A549 (cell line): ENCODE measurements around the gene KIAA1614. TPM values are rescaled to one million over a fixed set of nuclear protein-coding genes. Genes with fewer than 3 reads are reported as not detected.

ENCODE experiments used
- ATAC-seq, 2 experiments: fragments of 200-7000 bp in 1 of 2; fragments of >200 bp in 1 of 2; cut with Nextera tagmentation in 1 of 2; cut with Tn5 transposase in 1 of 2; 3 replicates each; pipeline versions ENCODE4 v1.8.0 to v1.9.1; 2018 to 2020; ENCODE audit warnings: mild to moderate bottlenecking in 1 of 2, moderate library complexity in 1 of 2
- CTCF ChIA-PET: fragments of 300-600 bp; sonication (Branson Sonifier 250); formaldehyde crosslinking; extraction: SDS; loops from one replicate; lab custom pipeline; 2021; ENCODE audit warnings: antibody characterized with exemption, inconsistent platforms; lab: Yijun Ruan, JAX
- POLR2A ChIA-PET: fragments of 350-600 bp; formaldehyde crosslinking; extraction: SDS; loops from one replicate; lab custom pipeline; 2021; ENCODE audit warnings: antibody characterized with exemption, inconsistent platforms; lab: Yijun Ruan, JAX
- DNase-seq, 2 experiments: peaks; one replicate each; pipeline versions ENCODE4 v3.0.0 to v3.0.0-alpha.2; 2011 to 2016; ENCODE audit warnings: low read depth in 1 of 2, low spot score in 1 of 2
- FAIRE-seq: peaks from 2 replicates; lab custom pipeline; 2011; peaks lifted over from hg19 to GRCh38; lab: Jason Lieb, UNC
- H3K27ac ChIP-seq, 2 experiments: fragments of >200 bp; sonication (Bioruptor Twin); formaldehyde crosslinking; 3 replicates each; pipeline ENCODE4 v1.5.1; 2016 to 2017
- H3K4me1 ChIP-seq: fragments of >200 bp; sonication (Bioruptor Twin); formaldehyde crosslinking; 3 replicates; pipeline ENCODE4 v1.6.1; 2016
- H3K4me2 ChIP-seq: fragments of >200 bp; sonication (Bioruptor Twin); formaldehyde crosslinking; 3 replicates; pipeline ENCODE4 v1.6.1; 2016
- H3K4me3 ChIP-seq: fragments of >200 bp; sonication (Bioruptor Twin); formaldehyde crosslinking; 3 replicates; pipeline ENCODE4 v1.5.1; 2016
- H3K9me3 ChIP-seq: fragments of >200 bp; sonication (Bioruptor Twin); formaldehyde crosslinking; 3 replicates; pipeline ENCODE4 v1.6.1; 2016
- CHD2 ChIP-seq: fragments of 150-350 bp; IDR thresholded peaks from 2 replicates; pipeline ENCODE4 v1.6.1; 2014; ENCODE audit warnings: low read length; ENCODE audit not compliant: partially characterized antibody
- CTCF ChIP-seq: fragments of >200 bp; sonication (Bioruptor Twin); formaldehyde crosslinking; IDR thresholded peaks from 3 replicates; pipeline ENCODE4 v1.5.1; 2016
- EHMT2 ChIP-seq: fragments of 200-600 bp; sonication (generic); IDR thresholded peaks from 2 replicates; pipeline ENCODE4 v1.6.1; 2016; ENCODE audit warnings: antibody characterized with exemption, low read depth, mild to moderate bottlenecking, moderate library complexity
- HEYL ChIP-seq: fragments of 250-450 bp; sonication (Bioruptor Pico); IDR thresholded peaks from 2 replicates; pipeline ENCODE4 v1.8.0; 2021; ENCODE audit warnings: mild to moderate bottlenecking, moderate library complexity
- HOXB5 ChIP-seq: fragments of 250-450 bp; sonication (Bioruptor Pico); IDR thresholded peaks from 2 replicates; pipeline ENCODE4 v1.5.0; 2020; ENCODE audit warnings: mild to moderate bottlenecking, moderate library complexity
- JUN ChIP-seq, 2 experiments: fragments of >200 bp; sonication (Bioruptor Twin); formaldehyde crosslinking; IDR thresholded peaks; 2 replicates in 1 of 2; 3 replicates in 1 of 2; pipeline ENCODE4 v1.6.1; 2016 to 2017
- JUNB ChIP-seq: fragments of >200 bp; sonication (Bioruptor Twin); formaldehyde crosslinking; IDR thresholded peaks from 2 replicates; pipeline ENCODE4 v1.6.1; 2016
- KDM5A ChIP-seq: fragments of 200-600 bp; sonication (generic); IDR thresholded peaks from 2 replicates; pipeline ENCODE4 v1.6.1; 2016; ENCODE audit warnings: antibody characterized with exemption, mild to moderate bottlenecking
- MAFK ChIP-seq: fragments of 450-650 bp; IDR thresholded peaks from 2 replicates; pipeline ENCODE4 v1.6.1; 2014; ENCODE audit not compliant: partially characterized antibody
- MAZ ChIP-seq: fragments of 150-350 bp; IDR thresholded peaks from 2 replicates; pipeline ENCODE4 v1.6.1; 2014; ENCODE audit warnings: antibody characterized with exemption, low read depth, low read length, borderline replicate concordance
- MYC ChIP-seq: IDR thresholded peaks from 2 replicates; pipeline ENCODE4 v1.6.1; 2012; ENCODE audit warnings: mild to moderate bottlenecking, inconsistent platforms, low read length, improper control_type of control experiment, borderline replicate concordance
- NFE2L2 ChIP-seq: fragments of 150-350 bp; conservative IDR thresholded peaks from 2 replicates; pipeline ENCODE4 v1.6.1; 2014; ENCODE audit warnings: low read length
- NPAS2 ChIP-seq: fragments of 250-450 bp; sonication (Bioruptor Pico); IDR thresholded peaks from 2 replicates; pipeline ENCODE4 v1.8.0; 2022; ENCODE audit warnings: mild to moderate bottlenecking, moderate library complexity, borderline replicate concordance
- NR3C1 ChIP-seq: fragments of >200 bp; sonication (Bioruptor Twin); formaldehyde crosslinking; IDR thresholded peaks from 3 replicates; pipeline ENCODE4 v1.6.1; 2017
- PHF8 ChIP-seq: fragments of 200-600 bp; sonication (generic); IDR thresholded peaks from 2 replicates; pipeline ENCODE4 v1.6.1; 2016; ENCODE audit warnings: low read depth, mild to moderate bottlenecking, antibody characterized with exemption, moderate library complexity, borderline replicate concordance
- TP53 ChIP-seq: fragments of 250-450 bp; sonication (Bioruptor Pico); IDR thresholded peaks from 2 replicates; pipeline ENCODE4 v1.5.0; 2021; ENCODE audit warnings: mild to moderate bottlenecking, moderate library complexity
- ZC3H11A ChIP-seq: fragments of 450-650 bp; IDR thresholded peaks from 2 replicates; pipeline ENCODE4 v1.6.1; 2014; ENCODE audit warnings: antibody characterized with exemption, mild to moderate bottlenecking
- ZFP36 ChIP-seq: fragments of 450-650 bp; IDR thresholded peaks from 2 replicates; pipeline ENCODE4 v1.6.1; 2014; ENCODE audit warnings: borderline replicate concordance; ENCODE audit not compliant: partially characterized antibody
- ZSCAN20 ChIP-seq: fragments of 250-450 bp; sonication (Bioruptor Pico); IDR thresholded peaks from 2 replicates; pipeline ENCODE4 v1.8.0; 2022; ENCODE audit warnings: mild to moderate bottlenecking, moderate library complexity
- WGBS: methylation state at CpG from one replicate; pipeline ENCODE4 v1.1.6; 2017; ENCODE audit errors: missing lambda C conversion rate; 5-methylcytosine and 5-hydroxymethylcytosine counted together
- polyA plus RNA-seq, 4 experiments: library from polyadenylated mRNA; depleted of rRNA in 3 of 4; stranded (reverse); fragments of >200 nt; fragmentation: RNase III in 1 of 4; extraction: RNeasy Plus Mini Kit Qiagen cat#74134 plus additional on column Dnase treatment in 1 of 4; gene quantifications; 2 replicates in 3 of 4; 3 replicates in 1 of 4; pipeline ENCODE4 v1.2.3, GENCODE V29; 2011 to 2017
- TF ChIP-seq, protein P1 (sequence below): IDR thresholded peaks from 2 replicates; pipeline ENCODE4 v1.6.1; 2012; ENCODE audit warnings: low read depth, borderline replicate concordance
- TF ChIP-seq, protein P2 (sequence below): fragments of >200 bp; sonication (Bioruptor Twin); formaldehyde crosslinking; IDR thresholded peaks from 3 replicates; pipeline ENCODE4 v1.6.1; 2016
- TF ChIP-seq, protein P3 (sequence below): fragments of 250-450 bp; sonication (Bioruptor Pico); IDR thresholded peaks from 2 replicates; pipeline ENCODE4 v1.5.0; 2021; ENCODE audit warnings: mild to moderate bottlenecking, moderate library complexity, borderline replicate concordance
- TF ChIP-seq, protein P4 (sequence below): fragments of 150-350 bp; IDR thresholded peaks from 2 replicates; pipeline ENCODE4 v1.6.1; 2014; ENCODE audit warnings: low read depth, mild to moderate bottlenecking, low read length
- TF ChIP-seq, protein P5 (sequence below): IDR thresholded peaks from 2 replicates; pipeline ENCODE4 v1.6.1; 2012

The KIAA1614 gene
- polyA plus RNA-seq, 2 of the 4 experiments (the other 2 are of a cell fraction) = 0.25 to 0.84 TPM

DNA sequence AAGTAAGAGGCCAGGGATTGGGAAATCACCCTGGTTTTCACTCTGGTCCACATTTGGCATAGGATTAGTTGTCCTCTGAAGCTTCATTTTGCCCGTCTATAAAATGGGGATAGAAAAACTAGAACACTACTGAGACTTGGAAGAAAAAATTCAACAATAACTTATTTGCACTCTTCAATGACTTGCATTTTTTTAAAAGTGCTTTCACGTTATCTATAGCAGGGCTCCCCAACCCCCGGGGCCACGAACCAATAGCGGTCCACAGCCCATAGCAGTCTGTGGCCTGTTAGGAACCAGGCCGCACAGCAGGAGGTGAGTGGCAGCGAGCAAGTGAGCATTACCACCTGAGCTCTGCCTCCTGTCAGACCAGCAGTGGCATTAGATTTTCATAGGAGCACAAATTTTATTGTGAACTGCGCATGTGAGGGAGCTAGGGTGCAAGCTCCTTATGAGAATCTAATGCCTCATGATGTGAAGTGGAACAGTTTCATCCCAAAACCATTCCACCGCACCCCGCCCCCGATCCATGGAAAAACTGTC lies 2.8 kb downstream of the KIAA1614 start:
- H3K4me2 ChIP-seq = no peak overlapping the region
- WGBS = 89% methylated on average over 11 of the region's 11 CpGs
- POLR2A ChIA-PET = no interaction called here
- H3K4me3 ChIP-seq = no peak overlapping the region
- no peaks in the 10 kb centered on the region for H3K9me3 ChIP-seq
- no peak overlapping the region for H3K27ac ChIP-seq
- H3K4me1 ChIP-seq = no peaks in the 10 kb centered on the region
- FAIRE-seq = no peak
- no peak for DNase-seq
- ATAC-seq = no peak
- CTCF ChIA-PET = interaction anchor here (1.2 to 2.1 kb wide), 5 partner anchors 24 to 275 kb away, joined by 3 to 5 read pairs (median 3); no protein-coding TSS in a partner anchor
- TF ChIP-seq MAFK = peak; percentile 13
- peak; percentile 67 for TF ChIP-seq NFE2L2
- no peak for TF ChIP-seq JUNB

GRCh38 chr1:180916012-180916770 lies 3.5 kb downstream of the KIAA1614 start:
- ChIA-PET POLR2A (no interaction called here), CTCF (interaction anchor here (1.2 to 2.1 kb wide), 3 partner anchors 30 to 274 kb away, joined by 3 to 5 read pairs (median 5); no protein-coding TSS in a partner anchor)
- FAIRE-seq (no peak), ATAC-seq (0 out of 6 replicates have a peak, but pooled peaks of 1 of the 2 experiments have one; percentile 6), DNase-seq (no peak)
- no peak overlapping the region for H3K27ac ChIP-seq
- H3K4me2 ChIP-seq = no peak overlapping the region
- TF ChIP-seq, protein P1, sequence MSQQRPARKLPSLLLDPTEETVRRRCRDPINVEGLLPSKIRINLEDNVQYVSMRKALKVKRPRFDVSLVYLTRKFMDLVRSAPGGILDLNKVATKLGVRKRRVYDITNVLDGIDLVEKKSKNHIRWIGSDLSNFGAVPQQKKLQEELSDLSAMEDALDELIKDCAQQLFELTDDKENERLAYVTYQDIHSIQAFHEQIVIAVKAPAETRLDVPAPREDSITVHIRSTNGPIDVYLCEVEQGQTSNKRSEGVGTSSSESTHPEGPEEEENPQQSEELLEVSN = no peak
- TF ChIP-seq MAFK (no peak), ZFP36 (no peak), CTCF (no peak), HEYL (CRISPR knock-in tag) (no peak), CHD2 (no peak), HOXB5 (CRISPR knock-in tag) (no peak), ZSCAN20 (CRISPR knock-in tag) (no peak), NPAS2 (CRISPR knock-in tag) (no peak)
- TF ChIP-seq, protein P2, sequence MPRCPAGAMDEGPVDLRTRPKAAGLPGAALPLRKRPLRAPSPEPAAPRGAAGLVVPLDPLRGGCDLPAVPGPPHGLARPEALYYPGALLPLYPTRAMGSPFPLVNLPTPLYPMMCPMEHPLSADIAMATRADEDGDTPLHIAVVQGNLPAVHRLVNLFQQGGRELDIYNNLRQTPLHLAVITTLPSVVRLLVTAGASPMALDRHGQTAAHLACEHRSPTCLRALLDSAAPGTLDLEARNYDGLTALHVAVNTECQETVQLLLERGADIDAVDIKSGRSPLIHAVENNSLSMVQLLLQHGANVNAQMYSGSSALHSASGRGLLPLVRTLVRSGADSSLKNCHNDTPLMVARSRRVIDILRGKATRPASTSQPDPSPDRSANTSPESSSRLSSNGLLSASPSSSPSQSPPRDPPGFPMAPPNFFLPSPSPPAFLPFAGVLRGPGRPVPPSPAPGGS = no peak
- TF ChIP-seq, protein P3, sequence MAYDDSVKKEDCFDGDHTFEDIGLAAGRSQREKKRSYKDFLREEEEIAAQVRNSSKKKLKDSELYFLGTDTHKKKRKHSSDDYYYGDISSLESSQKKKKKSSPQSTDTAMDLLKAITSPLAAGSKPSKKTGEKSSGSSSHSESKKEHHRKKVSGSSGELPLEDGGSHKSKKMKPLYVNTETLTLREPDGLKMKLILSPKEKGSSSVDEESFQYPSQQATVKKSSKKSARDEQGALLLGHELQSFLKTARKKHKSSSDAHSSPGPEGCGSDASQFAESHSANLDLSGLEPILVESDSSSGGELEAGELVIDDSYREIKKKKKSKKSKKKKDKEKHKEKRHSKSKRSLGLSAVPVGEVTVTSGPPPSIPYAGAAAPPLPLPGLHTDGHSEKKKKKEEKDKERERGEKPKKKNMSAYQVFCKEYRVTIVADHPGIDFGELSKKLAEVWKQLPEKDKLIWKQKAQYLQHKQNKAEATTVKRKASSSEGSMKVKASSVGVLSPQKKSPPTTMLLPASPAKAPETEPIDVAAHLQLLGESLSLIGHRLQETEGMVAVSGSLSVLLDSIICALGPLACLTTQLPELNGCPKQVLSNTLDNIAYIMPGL (CRISPR knock-in tag) = no peak
- H3K4me3 ChIP-seq = no peak overlapping the region
- 85% methylated on average over 10 of the region's 17 CpGs for WGBS
- no peaks in the 10 kb centered on the region for H3K4me1 ChIP-seq
- H3K9me3 ChIP-seq = no peaks in the 10 kb centered on the region

- FAIRE-seq = no peak
- CTCF ChIA-PET = interaction anchor here (1.4 kb wide), 1 partner anchor 32 kb away, joined by 4 read pairs; no protein-coding TSS in a partner anchor
- Histone ChIP-seq H3K4me3 (no peak overlapping the region), H3K27ac (no peak overlapping the region), H3K4me1 (no peaks in the 10 kb centered on the region), H3K4me2 (no peak overlapping the region), H3K9me3 (no peaks in the 10 kb centered on the region)
- DNase-seq = no peak
- WGBS = 65% methylated on average over 5 of the region's 10 CpGs
- no peak for ATAC-seq
- POLR2A ChIA-PET = no interaction called here
- TF ChIP-seq JUN (IDR thresholded peaks at IDR 0.05) (no peak), MYC (no peak), MAZ (no peak), PHF8 (no peak), NR3C1 (no peak), KDM5A (no peak), TP53 (no peak), ZC3H11A (no peak), EHMT2 (no peak), JUNB (no peak)
- TF ChIP-seq, protein P4, sequence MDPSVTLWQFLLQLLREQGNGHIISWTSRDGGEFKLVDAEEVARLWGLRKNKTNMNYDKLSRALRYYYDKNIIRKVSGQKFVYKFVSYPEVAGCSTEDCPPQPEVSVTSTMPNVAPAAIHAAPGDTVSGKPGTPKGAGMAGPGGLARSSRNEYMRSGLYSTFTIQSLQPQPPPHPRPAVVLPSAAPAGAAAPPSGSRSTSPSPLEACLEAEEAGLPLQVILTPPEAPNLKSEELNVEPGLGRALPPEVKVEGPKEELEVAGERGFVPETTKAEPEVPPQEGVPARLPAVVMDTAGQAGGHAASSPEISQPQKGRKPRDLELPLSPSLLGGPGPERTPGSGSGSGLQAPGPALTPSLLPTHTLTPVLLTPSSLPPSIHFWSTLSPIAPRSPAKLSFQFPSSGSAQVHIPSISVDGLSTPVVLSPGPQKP = no peak
- TF ChIP-seq, protein P2 = no peak
- TF ChIP-seq, protein P5, sequence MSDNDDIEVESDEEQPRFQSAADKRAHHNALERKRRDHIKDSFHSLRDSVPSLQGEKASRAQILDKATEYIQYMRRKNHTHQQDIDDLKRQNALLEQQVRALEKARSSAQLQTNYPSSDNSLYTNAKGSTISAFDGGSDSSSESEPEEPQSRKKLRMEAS = no peak
These were observed 4.1 kb downstream of the KIAA1614 start for GRCh38 chr1:180916771-180917170.
